HG02798 (cell line): ENCODE measurements around the gene TRIM51G.
"Not testable (repeated sequence)": the region's sequence is repeated elsewhere in the genome, so short reads cannot be mapped to it uniquely, and the experiment has no call there.

ENCODE experiments used
- ATAC-seq: cut with Tn5 transposase; IDR thresholded peaks from one replicate; pipeline ENCODE4 v1.9.1; 2021; ENCODE audit warnings: mild to moderate bottlenecking; ENCODE audit not compliant: unreplicated experiment, poor library complexity

Gene TRIM51G

GRCh38 chr11:48983785-48984184 lies at the start of gene TRIM51G:
Gene TRIM51G, minus strand, starts transcription at chr11:48983885. Its CDS starts 2,190 bp downstream, at chr11:48981695.
- not testable (repeated sequence) for ATAC-seq

GRCh38 chr11:49028523-49028922 lies 44.8 kb upstream of the TRIM51G start, which contains the start of gene TRIM49B:
Gene TRIM49B, plus strand, starts transcription at chr11:49028823. Its CDS starts 2,777 bp downstream, at chr11:49031600.
- not testable (repeated sequence) for ATAC-seq

- ATAC-seq = not testable (repeated sequence)
These were observed 15.1 kb downstream of the TRIM51G start for GRCh38 chr11:48968592-48968991.

- ATAC-seq = not testable (repeated sequence)
These were observed 28.2 kb downstream of the TRIM51G start for GRCh38 chr11:48955315-48956049.

GRCh38 chr11:48945796-48946195 lies 37.9 kb downstream of the TRIM51G start:
- ATAC-seq = not testable (repeated sequence)
